Measurements from ENCODE around the gene PHACTR1.

DNA sequence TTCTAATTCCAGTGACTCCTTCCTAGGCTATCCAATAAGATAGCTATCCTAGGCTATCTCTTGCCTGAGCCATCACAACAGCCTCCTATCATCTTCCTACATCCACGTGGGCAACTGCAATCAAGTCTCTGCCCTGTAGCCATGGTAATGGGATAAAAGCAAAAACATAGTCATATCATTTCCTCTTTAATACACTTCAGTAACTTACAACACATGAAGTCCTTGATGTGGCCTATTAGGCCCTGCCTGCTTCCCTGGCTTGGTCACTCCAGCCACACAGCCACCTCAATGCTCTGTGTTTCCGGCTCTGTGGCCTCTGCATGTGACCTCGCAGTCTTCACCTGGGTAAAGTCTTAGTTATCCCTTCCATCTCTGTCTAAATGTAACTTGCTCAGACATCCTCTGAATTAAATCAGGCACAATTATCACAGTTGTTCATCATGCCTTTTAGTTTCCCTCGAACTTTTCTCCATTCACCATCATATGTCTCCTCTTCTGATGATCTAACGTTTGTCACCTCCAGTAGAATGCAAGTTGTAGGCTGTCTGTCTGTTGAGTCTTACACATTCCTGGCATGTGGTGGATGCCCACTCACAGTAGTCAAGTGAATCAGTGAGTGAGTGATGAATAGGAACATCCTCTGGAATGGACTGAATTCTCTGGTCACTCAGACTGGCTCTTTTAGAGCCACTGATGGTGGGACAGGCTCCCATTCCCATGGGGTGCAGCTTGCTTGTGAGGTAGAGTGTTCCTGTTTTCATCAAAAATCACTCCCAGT lies 382.4 kb downstream of the PHACTR1 start:
- TF ChIP-seq POLR2AphosphoS5 (IDR thresholded peaks at IDR 0.05; ENCODE audit: borderline replicate concordance, low read depth, low read length) (no peak), EZH2 (IDR thresholded peaks at IDR 0.05) (no peak)

All from SK-N-MC (cell line).